ENCODE measurements around the gene ROBO1. TPM values are rescaled to one million over a fixed set of nuclear protein-coding genes. Genes with fewer than 3 reads are reported as not detected.

The ROBO1 gene
- polyA plus RNA-seq, 1 donor: 16.2 TPM

DNA sequence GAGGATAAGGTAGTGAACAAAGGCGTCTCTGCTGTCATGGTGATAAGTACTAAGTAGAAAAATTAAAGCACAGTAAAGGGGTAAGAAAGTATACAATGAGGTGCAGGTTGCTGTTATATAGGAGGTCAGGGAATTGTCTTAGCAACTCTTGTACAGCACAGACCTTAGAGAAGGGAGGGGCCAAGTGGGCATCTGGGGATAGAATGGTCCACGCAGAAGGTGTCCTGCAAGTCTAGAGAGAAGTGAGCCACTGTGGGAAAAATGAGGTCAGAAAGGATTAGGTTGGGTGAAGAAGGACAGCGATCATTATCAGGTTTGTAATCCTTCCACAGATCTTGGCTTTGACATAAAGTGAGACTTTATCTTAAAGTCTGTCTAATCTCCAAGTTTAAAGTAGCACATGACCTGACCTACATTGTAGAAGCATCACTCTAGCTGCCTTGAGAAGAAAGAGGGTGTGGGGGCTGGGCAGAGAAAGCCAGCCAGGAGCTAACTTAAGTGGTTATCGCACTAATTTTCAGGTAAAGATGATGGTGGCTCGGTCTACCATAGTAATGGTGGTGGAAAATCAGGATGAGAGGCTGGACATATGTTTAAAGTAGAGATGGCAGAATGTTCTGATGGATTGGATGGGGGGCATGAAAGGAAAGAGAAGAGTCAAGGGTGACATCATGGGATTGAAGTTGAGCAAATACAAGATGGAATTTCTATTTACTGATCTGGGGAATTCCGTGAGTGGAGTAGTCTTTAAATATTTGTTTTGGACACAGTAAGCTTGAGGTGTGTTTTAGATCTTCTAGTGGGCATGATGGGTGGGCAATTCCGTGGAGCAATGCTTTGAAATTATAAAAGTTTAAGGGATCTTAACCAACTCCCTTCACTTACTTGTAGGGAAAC, 919.2 kb downstream of the ROBO1 start:
- 69% methylated on average over 4 of the region's 7 CpGs for WGBS (ENCODE audit: insufficient coverage, low lambda C conversion rate)

GRCh38 chr3:78847603-78848002, 920.2 kb downstream of the ROBO1 start:
- H3K9me3 ChIP-seq (ENCODE audit: control insufficient read depth, low read depth, low read length): no peaks in the 10 kb centered on the region
- DNase-seq: no peak
- H3K36me3 ChIP-seq (ENCODE audit: control insufficient read depth, insufficient read depth, low read length): no peaks in the 10 kb centered on the region
- no peak overlapping the region for H3K27ac ChIP-seq (ENCODE audit: low read length)
- WGBS (ENCODE audit: insufficient coverage, low lambda C conversion rate): 25% methylated on average over 1 of the region's 3 CpGs
- H3K4me1 ChIP-seq (ENCODE audit: control insufficient read depth, insufficient read depth, low read length): no peaks in the 10 kb centered on the region
- H3K4me3 ChIP-seq (ENCODE audit: low read length): no peak overlapping the region
- H3K27me3 ChIP-seq (ENCODE audit: control insufficient read depth, insufficient read depth, low read length): no peaks in the 10 kb centered on the region

More for the DNA sequence above, 919.2 kb downstream of the ROBO1 start:
- H3K36me3 ChIP-seq (ENCODE audit: control insufficient read depth, insufficient read depth, low read length): no peaks in the 10 kb centered on the region
- H3K27me3 ChIP-seq (ENCODE audit: control insufficient read depth, insufficient read depth, low read length): no peaks in the 10 kb centered on the region
- no peaks in the 10 kb centered on the region for H3K9me3 ChIP-seq (ENCODE audit: control insufficient read depth, low read depth, low read length)
- no peak overlapping the region for H3K27ac ChIP-seq (ENCODE audit: low read length)
- no peak overlapping the region for H3K4me3 ChIP-seq (ENCODE audit: low read length)
- no peak for DNase-seq
- no peaks in the 10 kb centered on the region for H3K4me1 ChIP-seq (ENCODE audit: control insufficient read depth, insufficient read depth, low read length)

DNA sequence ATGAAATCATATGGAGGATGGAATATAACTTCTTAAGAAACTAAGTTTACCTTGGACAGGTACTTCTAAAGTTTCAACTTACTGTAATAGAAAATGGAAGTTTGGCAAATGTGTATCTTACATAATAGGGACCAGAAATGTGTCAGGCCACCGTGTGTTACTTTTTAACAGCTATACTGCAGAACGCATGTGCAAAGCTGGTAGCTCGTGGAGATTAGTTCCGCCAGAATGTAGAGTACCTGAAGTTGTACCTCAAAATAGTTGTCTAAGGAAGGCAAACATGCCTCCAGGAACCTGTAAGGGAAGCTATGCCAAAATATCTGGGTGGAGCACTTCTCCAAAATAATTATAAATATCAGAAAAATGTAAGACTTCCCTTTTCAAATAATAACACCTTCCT, 920.6 kb downstream of the ROBO1 start:
- H3K27me3 ChIP-seq (ENCODE audit: control insufficient read depth, insufficient read depth, low read length): no peaks in the 10 kb centered on the region
- no peaks in the 10 kb centered on the region for H3K36me3 ChIP-seq (ENCODE audit: control insufficient read depth, insufficient read depth, low read length)
- H3K9me3 ChIP-seq (ENCODE audit: control insufficient read depth, low read depth, low read length): no peaks in the 10 kb centered on the region
- WGBS (ENCODE audit: insufficient coverage, low lambda C conversion rate): 90% methylated on average over 2 of the region's 4 CpGs
- H3K27ac ChIP-seq (ENCODE audit: low read length): no peak overlapping the region
- DNase-seq: no peak
- H3K4me3 ChIP-seq (ENCODE audit: low read length): no peak overlapping the region
- no peaks in the 10 kb centered on the region for H3K4me1 ChIP-seq (ENCODE audit: control insufficient read depth, insufficient read depth, low read length)

GRCh38 chr3:78846718-78847117, 921.1 kb downstream of the ROBO1 start:
- Histone ChIP-seq H3K4me1 (ENCODE audit: control insufficient read depth, insufficient read depth, low read length) (no peaks in the 10 kb centered on the region), H3K9me3 (ENCODE audit: control insufficient read depth, low read depth, low read length) (no peaks in the 10 kb centered on the region), H3K27ac (ENCODE audit: low read length) (no peak overlapping the region), H3K36me3 (ENCODE audit: control insufficient read depth, insufficient read depth, low read length) (no peaks in the 10 kb centered on the region), H3K4me3 (ENCODE audit: low read length) (no peak overlapping the region), H3K27me3 (ENCODE audit: control insufficient read depth, insufficient read depth, low read length) (no peaks in the 10 kb centered on the region)
- 100% methylated on average over 1 of the region's 3 CpGs for WGBS (ENCODE audit: insufficient coverage, low lambda C conversion rate)
- no peak for DNase-seq

DNA sequence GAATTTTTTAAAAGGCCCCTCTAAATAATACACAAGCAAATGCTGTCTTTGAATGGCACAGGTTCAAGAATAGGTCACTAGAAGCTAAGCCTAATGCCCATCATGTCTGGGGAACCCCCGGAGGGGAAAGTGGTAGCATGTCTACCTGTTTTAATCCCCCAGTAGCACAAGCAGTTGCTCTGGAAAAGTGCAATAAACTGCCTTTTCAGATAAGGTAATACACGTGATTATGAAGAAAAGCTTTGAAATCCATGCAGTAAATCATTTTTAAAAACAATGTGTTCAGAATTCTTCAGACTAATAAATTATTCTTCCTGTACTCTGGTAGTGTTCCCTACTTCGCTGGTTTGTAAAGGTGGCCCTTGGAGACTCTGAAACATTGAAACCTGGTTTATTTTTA, 922.2 kb downstream of the ROBO1 start:
- no peaks in the 10 kb centered on the region for H3K9me3 ChIP-seq (ENCODE audit: control insufficient read depth, low read depth, low read length)
- H3K36me3 ChIP-seq (ENCODE audit: control insufficient read depth, insufficient read depth, low read length): no peaks in the 10 kb centered on the region
- no peak for DNase-seq
- no peak overlapping the region for H3K27ac ChIP-seq (ENCODE audit: low read length)
- H3K4me3 ChIP-seq (ENCODE audit: low read length): no peak overlapping the region
- no peaks in the 10 kb centered on the region for H3K27me3 ChIP-seq (ENCODE audit: control insufficient read depth, insufficient read depth, low read length)
- WGBS (ENCODE audit: insufficient coverage, low lambda C conversion rate): 10% methylated on average over 2 of the region's 3 CpGs
- no peaks in the 10 kb centered on the region for H3K4me1 ChIP-seq (ENCODE audit: control insufficient read depth, insufficient read depth, low read length)

- Histone ChIP-seq H3K36me3 (ENCODE audit: control insufficient read depth, insufficient read depth, low read length) (no peaks in the 10 kb centered on the region), H3K27ac (ENCODE audit: low read length) (no peak overlapping the region), H3K4me3 (ENCODE audit: low read length) (no peak overlapping the region), H3K9me3 (ENCODE audit: control insufficient read depth, low read depth, low read length) (no peaks in the 10 kb centered on the region), H3K27me3 (ENCODE audit: control insufficient read depth, insufficient read depth, low read length) (no peaks in the 10 kb centered on the region), H3K4me1 (ENCODE audit: control insufficient read depth, insufficient read depth, low read length) (no peaks in the 10 kb centered on the region)
- peak in 1 of 2 donors; percentile 6 for DNase-seq
- 58% methylated on average over 3 of the region's 4 CpGs for WGBS (ENCODE audit: insufficient coverage, low lambda C conversion rate)
These were observed 923.5 kb downstream of the ROBO1 start for GRCh38 chr3:78844307-78844706.

DNA sequence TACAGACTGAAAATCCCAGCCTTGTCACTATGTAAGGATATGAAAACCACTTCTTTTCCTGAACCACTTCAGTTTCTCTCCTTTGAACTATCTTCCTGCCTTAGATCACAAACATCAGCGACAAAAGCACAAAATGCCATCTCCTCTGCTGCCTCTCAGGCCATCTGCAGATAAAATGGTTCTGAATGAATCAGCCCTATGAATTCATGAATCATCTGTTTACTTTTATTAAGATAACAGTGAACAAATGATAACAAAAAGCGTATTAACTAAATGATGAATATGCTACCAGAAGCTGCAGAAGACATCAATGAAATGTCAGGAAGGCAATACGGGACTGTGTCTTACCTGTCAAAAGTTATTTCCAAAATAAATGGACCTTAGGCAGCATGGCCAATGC, 928.1 kb downstream of the ROBO1 start:
- no peak for DNase-seq
- no peaks in the 10 kb centered on the region for H3K27me3 ChIP-seq (ENCODE audit: control insufficient read depth, insufficient read depth, low read length)
- no peak overlapping the region for H3K27ac ChIP-seq (ENCODE audit: low read length)
- H3K4me1 ChIP-seq (ENCODE audit: control insufficient read depth, insufficient read depth, low read length): no peaks in the 10 kb centered on the region
- WGBS (ENCODE audit: insufficient coverage, low lambda C conversion rate): no CpG with 5 or more reads among the region's 3 CpGs
- H3K36me3 ChIP-seq (ENCODE audit: control insufficient read depth, insufficient read depth, low read length): no peaks in the 10 kb centered on the region
- no peak overlapping the region for H3K4me3 ChIP-seq (ENCODE audit: low read length)
- no peaks in the 10 kb centered on the region for H3K9me3 ChIP-seq (ENCODE audit: control insufficient read depth, low read depth, low read length)

- Histone ChIP-seq H3K27me3 (ENCODE audit: control insufficient read depth, insufficient read depth, low read length) (no peaks in the 10 kb centered on the region), H3K27ac (ENCODE audit: low read length) (no peak overlapping the region), H3K9me3 (ENCODE audit: control insufficient read depth, low read depth, low read length) (no peaks in the 10 kb centered on the region), H3K36me3 (ENCODE audit: control insufficient read depth, insufficient read depth, low read length) (no peaks in the 10 kb centered on the region), H3K4me3 (ENCODE audit: low read length) (no peak overlapping the region), H3K4me1 (ENCODE audit: control insufficient read depth, insufficient read depth, low read length) (no peaks in the 10 kb centered on the region)
- 100% methylated on average over 1 of the region's 4 CpGs for WGBS (ENCODE audit: insufficient coverage, low lambda C conversion rate)
- DNase-seq: no peak
These were observed 929.4 kb downstream of the ROBO1 start for GRCh38 chr3:78838362-78838761.

DNA sequence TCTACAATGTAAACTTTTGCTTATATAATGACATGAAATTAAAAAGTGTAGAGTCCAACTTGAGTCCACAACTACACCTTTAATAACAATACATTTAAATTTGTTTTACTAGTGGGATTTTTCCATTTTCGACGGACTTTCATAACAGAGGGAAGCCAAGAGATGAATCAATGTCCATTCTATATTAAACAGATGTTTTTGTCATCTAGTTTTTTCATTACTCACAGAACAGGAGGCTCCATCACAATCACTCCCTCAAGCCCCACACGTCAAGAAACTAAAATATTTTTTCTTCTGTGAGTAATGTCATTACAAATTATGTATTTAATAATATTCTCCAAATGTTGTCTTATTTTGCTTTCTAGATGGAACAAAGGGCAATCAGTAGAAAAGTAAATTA, 932.9 kb downstream of the ROBO1 start:
- 83% methylated on average over 2 of the region's 3 CpGs for WGBS (ENCODE audit: insufficient coverage, low lambda C conversion rate)
- H3K27ac ChIP-seq (ENCODE audit: low read length): no peak overlapping the region
- no peaks in the 10 kb centered on the region for H3K27me3 ChIP-seq (ENCODE audit: control insufficient read depth, insufficient read depth, low read length)
- no peaks in the 10 kb centered on the region for H3K9me3 ChIP-seq (ENCODE audit: control insufficient read depth, low read depth, low read length)
- no peak for DNase-seq
- H3K4me3 ChIP-seq (ENCODE audit: low read length): no peak overlapping the region
- H3K36me3 ChIP-seq (ENCODE audit: control insufficient read depth, insufficient read depth, low read length): no peaks in the 10 kb centered on the region
- no peaks in the 10 kb centered on the region for H3K4me1 ChIP-seq (ENCODE audit: control insufficient read depth, insufficient read depth, low read length)

DNA sequence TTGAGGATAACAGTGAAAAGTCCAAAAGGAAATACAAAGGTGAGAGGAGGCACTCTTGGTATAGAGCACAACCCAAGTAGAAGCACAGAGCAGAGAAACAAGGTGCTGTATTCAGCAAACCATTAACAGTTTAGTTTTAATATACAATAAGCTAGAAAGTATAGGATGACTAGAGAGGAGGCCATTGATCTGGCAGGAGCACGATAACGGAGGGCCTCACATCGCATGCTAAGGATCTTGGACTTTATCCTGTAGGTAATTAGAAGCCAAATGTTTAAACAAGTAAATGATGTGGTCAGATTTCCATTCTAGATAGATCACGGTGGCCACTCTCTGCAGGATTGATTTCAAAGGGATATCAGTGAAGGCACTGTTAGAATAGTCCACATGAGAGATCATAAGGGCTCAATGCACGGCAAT, 935.0 kb downstream of the ROBO1 start:
- Histone ChIP-seq H3K27ac (ENCODE audit: low read length) (no peak overlapping the region), H3K9me3 (ENCODE audit: control insufficient read depth, low read depth, low read length) (no peaks in the 10 kb centered on the region), H3K36me3 (ENCODE audit: control insufficient read depth, insufficient read depth, low read length) (no peaks in the 10 kb centered on the region), H3K4me1 (ENCODE audit: control insufficient read depth, insufficient read depth, low read length) (no peaks in the 10 kb centered on the region), H3K4me3 (ENCODE audit: low read length) (no peak overlapping the region), H3K27me3 (ENCODE audit: control insufficient read depth, insufficient read depth, low read length) (no peaks in the 10 kb centered on the region)
- WGBS (ENCODE audit: insufficient coverage, low lambda C conversion rate): 33% methylated on average over 4 of the region's 5 CpGs
- DNase-seq: peak in 1 of 2 donors; percentile 40
